HG03342 (cell line): Measurements from ENCODE around the gene B4GALT6.

Experiments used
- ATAC-seq: cut with Tn5 transposase; IDR thresholded peaks from one replicate; pipeline ENCODE4 v1.9.1; 2021; ENCODE audit warnings: mild to moderate bottlenecking, moderate library complexity; ENCODE audit not compliant: unreplicated experiment

The B4GALT6 gene

GRCh38 chr18:31598021-31598805 is 86.2 kb downstream of the B4GALT6 start:
- no peak for ATAC-seq

GRCh38 chr18:31596081-31596872 is 88.1 kb downstream of the B4GALT6 start:
- ATAC-seq: no peak

GRCh38 chr18:31595121-31595771 is 89.1 kb downstream of the B4GALT6 start:
- ATAC-seq: no peak

- no peak for ATAC-seq
These were observed 91.7 kb downstream of the B4GALT6 start for GRCh38 chr18:31592506-31593157.

GRCh38 chr18:31591628-31592027 is 92.8 kb downstream of the B4GALT6 start, which contains the start of gene TTR:
Gene TTR (plus strand): TSS chr18:31591877. CDS start chr18:31591903, 26 bp downstream.
- no peak for ATAC-seq

- ATAC-seq: no peak
These were observed 93.3 kb downstream of the B4GALT6 start for GRCh38 chr18:31591113-31591512.

- no peak for ATAC-seq
These were observed 93.8 kb downstream of the B4GALT6 start for GRCh38 chr18:31590570-31590969.

GRCh38 chr18:31587529-31587928 is 96.9 kb downstream of the B4GALT6 start:
- no peak for ATAC-seq

- ATAC-seq: no peak
These were observed 97.8 kb downstream of the B4GALT6 start for GRCh38 chr18:31586616-31587015.

GRCh38 chr18:31585991-31586390 is 98.4 kb downstream of the B4GALT6 start:
- no peak for ATAC-seq

- no peak for ATAC-seq
These were observed 101.1 kb downstream of the B4GALT6 start for GRCh38 chr18:31583185-31583854.

GRCh38 chr18:31581498-31582197 is 102.7 kb downstream of the B4GALT6 start:
- no peak for ATAC-seq

- no peak for ATAC-seq
These were observed 105.0 kb downstream of the B4GALT6 start for GRCh38 chr18:31579375-31579774.

GRCh38 chr18:31578126-31578525 is 106.3 kb downstream of the B4GALT6 start:
- ATAC-seq: no peak

- ATAC-seq: no peak
These were observed 107.2 kb downstream of the B4GALT6 start for GRCh38 chr18:31577195-31577594.

- no peak for ATAC-seq
These were observed 107.7 kb downstream of the B4GALT6 start for GRCh38 chr18:31576670-31577069.

- ATAC-seq: no peak
These were observed 108.7 kb downstream of the B4GALT6 start for GRCh38 chr18:31575515-31576257.

- no peak for ATAC-seq
These were observed 110.0 kb downstream of the B4GALT6 start for GRCh38 chr18:31574359-31574758.
